Measurements from ENCODE around the gene SLC12A2. TPM values are rescaled to one million over a fixed set of nuclear protein-coding genes. Genes with fewer than 3 reads are reported as not detected.

Gene SLC12A2
- total and polyA plus RNA-seq, 10 donors = 2.0 to 20.4 (median 16.0) TPM

DNA sequence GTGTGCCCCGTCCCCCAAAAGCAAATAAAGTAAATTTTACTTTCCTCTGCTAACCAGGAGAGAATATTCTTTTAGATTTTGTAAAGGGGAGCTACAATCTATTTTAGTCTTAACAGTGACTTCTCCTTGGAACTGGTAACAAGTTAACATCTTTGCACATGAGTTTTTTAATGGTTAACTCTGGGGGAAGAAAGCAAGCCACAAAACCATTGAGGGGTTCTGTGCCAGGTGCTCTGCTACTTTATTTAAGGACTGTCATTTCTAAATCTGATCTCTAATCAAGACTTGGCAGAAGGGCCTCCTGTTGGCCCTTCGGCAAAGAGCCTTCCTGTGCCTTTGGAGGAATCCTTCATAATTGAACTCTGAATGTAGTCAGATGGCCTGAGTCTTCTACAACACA lies 153.4 kb downstream of the SLC12A2 start:
- no peak overlapping the region for H3K27ac ChIP-seq
- H3K4me3 ChIP-seq = no peak overlapping the region
- intact Hi-C loops (cut with DNase I; ENCODE audit: low total_unique reads) = no loop called here
- DNase-seq = no peak
- 60 to 70% (median 65%) methylated on average over 2 of the region's 2 CpGs for WGBS, 5 donors
- TF ChIP-seq POLR2AphosphoS5 (IDR thresholded peaks at IDR 0.05) (no peak), POLR2A (IDR thresholded peaks at IDR 0.05) (no peak)
- TF ChIP-seq, protein P1, sequence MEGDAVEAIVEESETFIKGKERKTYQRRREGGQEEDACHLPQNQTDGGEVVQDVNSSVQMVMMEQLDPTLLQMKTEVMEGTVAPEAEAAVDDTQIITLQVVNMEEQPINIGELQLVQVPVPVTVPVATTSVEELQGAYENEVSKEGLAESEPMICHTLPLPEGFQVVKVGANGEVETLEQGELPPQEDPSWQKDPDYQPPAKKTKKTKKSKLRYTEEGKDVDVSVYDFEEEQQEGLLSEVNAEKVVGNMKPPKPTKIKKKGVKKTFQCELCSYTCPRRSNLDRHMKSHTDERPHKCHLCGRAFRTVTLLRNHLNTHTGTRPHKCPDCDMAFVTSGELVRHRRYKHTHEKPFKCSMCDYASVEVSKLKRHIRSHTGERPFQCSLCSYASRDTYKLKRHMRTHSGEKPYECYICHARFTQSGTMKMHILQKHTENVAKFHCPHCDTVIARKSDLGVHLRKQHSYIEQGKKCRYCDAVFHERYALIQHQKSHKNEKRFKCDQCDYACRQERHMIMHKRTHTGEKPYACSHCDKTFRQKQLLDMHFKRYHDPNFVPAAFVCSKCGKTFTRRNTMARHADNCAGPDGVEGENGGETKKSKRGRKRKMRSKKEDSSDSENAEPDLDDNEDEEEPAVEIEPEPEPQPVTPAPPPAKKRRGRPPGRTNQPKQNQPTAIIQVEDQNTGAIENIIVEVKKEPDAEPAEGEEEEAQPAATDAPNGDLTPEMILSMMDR (IDR thresholded peaks at IDR 0.05 in 8 of 11, conservative IDR thresholded peaks at IDR 0.05 in 3 of 11) = no peak
- no peaks in the 10 kb centered on the region for H3K4me1 ChIP-seq
- no peaks in the 10 kb centered on the region for H3K36me3 ChIP-seq
- no peaks in the 10 kb centered on the region for H3K27me3 ChIP-seq (replicated peaks in 1 of 7)
- no peaks in the 10 kb centered on the region for H3K9me3 ChIP-seq

DNA sequence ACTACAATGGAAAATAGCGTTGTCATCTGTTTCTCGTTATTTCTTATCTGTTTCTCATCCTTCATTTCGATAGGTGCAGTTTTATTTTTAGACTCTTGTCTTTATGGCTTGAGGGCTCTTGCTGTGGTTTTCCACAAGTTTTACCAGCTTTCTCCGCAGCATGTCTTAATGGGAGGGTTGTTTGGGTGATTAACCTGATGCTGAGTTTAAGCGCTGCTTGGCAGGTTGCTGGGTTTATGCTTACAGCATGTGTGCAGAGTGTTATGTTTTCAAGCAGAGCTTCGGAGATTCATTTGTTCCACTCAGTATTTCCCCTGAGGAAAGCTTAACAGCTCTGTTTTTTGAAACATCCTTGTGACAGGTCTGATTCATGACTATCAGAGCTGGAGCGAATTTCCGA lies 154.0 kb downstream of the SLC12A2 start:
- H3K27me3 ChIP-seq (replicated peaks in 1 of 7) = no peaks in the 10 kb centered on the region
- no peak overlapping the region for H3K4me3 ChIP-seq
- DNase-seq = no peak
- intact Hi-C loops (cut with DNase I; ENCODE audit: low total_unique reads) = no loop called here
- H3K36me3 ChIP-seq = no peaks in the 10 kb centered on the region
- no peaks in the 10 kb centered on the region for H3K9me3 ChIP-seq
- 76 to 83% (median 80%) methylated on average over 8 of the region's 8 CpGs for WGBS, 5 donors
- no peak overlapping the region for H3K27ac ChIP-seq
- TF ChIP-seq POLR2A (IDR thresholded peaks at IDR 0.05) = no peak
- H3K4me1 ChIP-seq = no peaks in the 10 kb centered on the region
